ENCODE measurements around the gene ENOSF1.
"Not testable (repeated sequence)": the region's sequence is repeated elsewhere in the genome, so short reads cannot be mapped to it uniquely, and the experiment has no call there.

ENOSF1 gene

GRCh38 chr18:706405-706804 lies 6.0 kb downstream of the ENOSF1 start:
- DNase-seq (ENCODE audit: low read depth in 2 of 2): no peak

- no peak for DNase-seq (ENCODE audit: low read depth in 2 of 2)
Observed at GRCh38 chr18:703213-703967, 9.0 kb downstream of the ENOSF1 start.

GRCh38 chr18:697800-698199 lies 14.6 kb downstream of the ENOSF1 start:
- DNase-seq (ENCODE audit: low read depth in 2 of 2): no peak

- DNase-seq (ENCODE audit: low read depth in 2 of 2): no peak
Observed at GRCh38 chr18:697012-697411, 15.4 kb downstream of the ENOSF1 start.

GRCh38 chr18:693466-694187 lies 18.8 kb downstream of the ENOSF1 start:
- DNase-seq (ENCODE audit: low read depth in 2 of 2): no peak

GRCh38 chr18:692824-693223 lies 19.6 kb downstream of the ENOSF1 start:
- DNase-seq (ENCODE audit: low read depth in 2 of 2): no peak

- DNase-seq (ENCODE audit: low read depth in 2 of 2): no peak
Observed at GRCh38 chr18:688323-688722, 24.1 kb downstream of the ENOSF1 start.

GRCh38 chr18:686339-687111 lies 25.9 kb downstream of the ENOSF1 start:
- no peak for DNase-seq (ENCODE audit: low read depth in 2 of 2)

- no peak for DNase-seq (ENCODE audit: low read depth in 2 of 2)
Observed at GRCh38 chr18:685438-685837, 27.0 kb downstream of the ENOSF1 start.

GRCh38 chr18:683531-683930 lies 28.9 kb downstream of the ENOSF1 start:
- no peak for DNase-seq (ENCODE audit: low read depth in 2 of 2)

GRCh38 chr18:682833-683232 lies 29.6 kb downstream of the ENOSF1 start:
- DNase-seq (ENCODE audit: low read depth in 2 of 2): no peak

GRCh38 chr18:682416-682815 lies 30.0 kb downstream of the ENOSF1 start:
- DNase-seq (ENCODE audit: low read depth in 2 of 2): not testable (repeated sequence)

GRCh38 chr18:681985-682384 lies 30.4 kb downstream of the ENOSF1 start:
- DNase-seq (ENCODE audit: low read depth in 2 of 2): no peak

- DNase-seq (ENCODE audit: low read depth in 2 of 2): no peak
Observed at GRCh38 chr18:680392-680791, 32.0 kb downstream of the ENOSF1 start.

GRCh38 chr18:679516-679915 lies 32.9 kb downstream of the ENOSF1 start:
- DNase-seq (ENCODE audit: low read depth in 2 of 2): no peak

GRCh38 chr18:678482-679182 lies 33.8 kb downstream of the ENOSF1 start:
- no peak for DNase-seq (ENCODE audit: low read depth in 2 of 2)

- DNase-seq (ENCODE audit: low read depth in 2 of 2): no peak
Observed at GRCh38 chr18:677951-678381, 34.5 kb downstream of the ENOSF1 start.

- DNase-seq (ENCODE audit: low read depth in 2 of 2): no peak
Observed at GRCh38 chr18:677145-677544, 35.3 kb downstream of the ENOSF1 start.

- no peak for DNase-seq (ENCODE audit: low read depth in 2 of 2)
Observed at GRCh38 chr18:676736-677135, 35.7 kb downstream of the ENOSF1 start.

GRCh38 chr18:676069-676468 lies 36.4 kb downstream of the ENOSF1 start:
- DNase-seq (ENCODE audit: low read depth in 2 of 2): no peak

- DNase-seq (ENCODE audit: low read depth in 2 of 2): no peak
Observed at GRCh38 chr18:675307-675706, 37.1 kb downstream of the ENOSF1 start.

GRCh38 chr18:673769-674168 lies 38.7 kb downstream of the ENOSF1 start:
- DNase-seq (ENCODE audit: low read depth in 2 of 2): no peak
